Keratinocyte (primary cell): ENCODE data around the gene SINHCAF.

Experiments
- CTCF ChIP-seq, 3 experiments: IDR thresholded peaks in 1 of 3; conservative IDR thresholded peaks in 1 of 3; optimal IDR thresholded peaks in 1 of 3; 2 replicates in 2 of 3; 3 replicates in 1 of 3; pipeline versions ENCODE3 to v1.5.1; 2011; ENCODE audit warnings: low read length in 3 of 3, mild to moderate bottlenecking in 3 of 3, moderate library complexity in 2 of 3, control low read depth in 1 of 3, inconsistent platforms in 1 of 3; ENCODE audit not compliant: insufficient read depth in 2 of 3; ENCODE audit errors: extremely low read depth in 1 of 3
- EZH2 ChIP-seq: IDR thresholded peaks from one replicate; pipeline ENCODE4 v1.6.1; 2012; ENCODE audit warnings: inconsistent platforms, mild to moderate bottlenecking, low read length, moderate library complexity

GRCh38 chr12:31250179-31250578 lies 75.8 kb downstream of the SINHCAF start:
- no peak for TF ChIP-seq CTCF (optimal IDR thresholded peaks at IDR 0.05 in 1 of 3, IDR thresholded peaks at IDR 0.05 in 1 of 3, conservative IDR thresholded peaks at IDR 0.05 in 1 of 3; ENCODE audit: extremely low read depth in 1 of 3, insufficient read depth in 2 of 3, low read length in 3 of 3)
- no peak for TF ChIP-seq EZH2
